ENCODE measurements around the gene CREBL2.

- TF ChIP-seq CTCF (IDR thresholded peaks at IDR 0.05) (no peak), POLR2A (IDR thresholded peaks at IDR 0.05) (no peak)
Measured at GRCh38 chr12:12564911-12565310, 46.8 kb upstream of the CREBL2 start.

Data from testis (tissue), 2 donors.